HG02642 (cell line): Measurements from ENCODE around the gene SPHK2.
"Not testable (repeated sequence)": the region's sequence is repeated elsewhere in the genome, so short reads cannot be mapped to it uniquely, and the experiment has no call there.

Experiments used
- ATAC-seq: cut with Tn5 transposase; IDR thresholded peaks from one replicate; pipeline ENCODE4 v1.9.1; 2021; ENCODE audit warnings: mild to moderate bottlenecking; ENCODE audit not compliant: unreplicated experiment, poor library complexity

SPHK2 gene

DNA sequence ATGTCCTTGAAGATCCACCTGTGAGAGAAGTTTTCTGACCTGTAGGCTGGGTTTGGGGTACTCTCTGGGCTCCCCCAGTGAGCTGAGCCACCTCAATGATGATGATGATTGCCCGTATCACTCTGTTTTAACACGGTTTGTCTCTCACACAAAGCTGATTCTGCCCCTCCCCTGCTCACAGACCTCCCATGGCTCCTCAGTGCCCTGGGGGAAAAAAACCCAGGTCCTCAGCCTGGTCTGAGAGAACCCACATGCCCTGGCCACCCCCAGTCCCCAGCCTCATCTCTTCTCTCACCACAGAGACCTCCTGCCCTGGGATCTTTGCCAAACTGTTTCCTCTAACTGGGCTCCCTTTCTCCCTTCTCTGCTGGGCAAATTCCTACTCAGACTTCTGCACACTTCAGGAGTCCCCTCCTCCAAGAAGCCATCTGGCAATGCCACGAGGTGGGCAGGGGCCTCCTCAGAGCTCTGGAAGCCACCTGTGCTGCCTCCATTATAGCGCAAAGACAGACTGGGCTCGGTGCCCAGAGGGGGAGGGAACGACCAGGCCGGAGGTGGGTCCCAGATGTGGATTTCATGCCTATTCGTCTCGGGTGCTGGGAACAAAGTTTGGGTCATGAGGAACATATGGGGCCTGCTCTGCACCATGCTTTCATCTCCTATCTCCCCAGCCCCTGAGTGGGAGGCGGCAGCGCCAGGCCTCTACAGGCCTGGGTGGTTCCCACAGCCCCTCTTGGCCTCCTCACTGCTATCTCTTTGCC is 35.2 kb downstream of the SPHK2 start:
- no peak for ATAC-seq

- no peak for ATAC-seq
Observed at GRCh38 chr19:48656840-48657474, 37.7 kb downstream of the SPHK2 start.

- not testable (repeated sequence) for ATAC-seq
Observed at GRCh38 chr19:48657828-48658227, 38.5 kb downstream of the SPHK2 start.

GRCh38 chr19:48658483-48658882 is 39.2 kb downstream of the SPHK2 start:
- ATAC-seq = no peak

DNA sequence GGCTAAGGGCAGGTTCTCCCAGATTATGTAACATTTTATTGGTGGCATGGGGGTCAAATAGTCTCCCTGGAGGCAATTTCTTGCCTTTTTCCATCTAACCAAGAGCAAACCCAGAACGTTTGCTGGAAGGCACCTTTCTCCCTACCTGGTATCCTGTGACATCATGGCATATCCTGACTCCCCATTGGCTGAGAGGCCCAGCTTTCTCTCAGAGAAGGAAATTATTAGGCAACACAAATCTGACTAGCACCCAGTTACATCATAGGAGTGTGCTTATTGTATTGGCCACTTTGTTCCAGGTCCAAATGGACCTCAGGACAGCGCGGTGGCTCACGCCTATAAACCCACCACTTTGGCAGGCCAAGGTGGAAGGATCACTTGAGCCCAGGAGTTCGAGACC is 40.5 kb downstream of the SPHK2 start:
- no peak for ATAC-seq

DNA sequence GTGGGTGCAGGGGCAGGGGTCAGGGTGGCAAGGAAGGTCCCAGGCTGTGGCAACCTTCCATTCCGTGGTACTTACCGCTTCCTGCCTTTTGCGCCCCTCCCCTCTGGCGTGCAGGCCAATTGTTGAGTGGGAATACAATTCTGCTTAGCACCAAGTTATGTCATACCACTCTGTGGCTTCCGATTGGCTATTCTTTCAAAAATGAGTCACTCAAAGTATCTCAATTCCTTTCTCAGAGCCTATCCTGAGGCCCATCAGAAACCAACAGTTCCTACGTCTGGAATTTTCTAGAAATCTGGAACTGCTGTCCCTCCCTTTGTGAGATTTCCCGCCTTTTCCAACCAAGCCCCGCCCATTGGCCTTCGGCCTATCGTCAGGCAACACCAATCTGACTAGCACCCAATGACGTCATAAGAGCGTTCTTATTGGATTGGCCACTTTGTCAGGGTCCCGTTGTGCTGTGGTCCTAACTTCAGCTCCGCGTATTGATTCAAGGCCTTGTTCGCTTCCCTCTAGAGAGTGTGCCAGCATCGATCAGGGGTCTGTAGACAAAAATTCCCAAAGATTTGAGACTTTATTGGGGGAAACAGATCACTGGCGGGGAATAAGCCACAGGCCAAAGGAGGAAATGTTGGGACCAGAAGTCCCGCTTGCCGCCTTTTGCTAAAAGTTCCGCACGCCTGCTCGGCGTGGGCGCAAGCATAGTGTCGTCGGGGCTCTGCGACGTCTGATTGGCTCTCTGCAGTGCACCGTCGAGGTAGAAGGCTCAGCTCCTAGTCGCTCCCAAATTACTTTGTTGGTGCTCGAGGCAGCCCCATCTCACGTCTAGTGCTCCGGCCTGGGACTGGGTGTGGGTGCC is 41.8 kb downstream of the SPHK2 start:
- peak; percentile 85 for ATAC-seq

- no peak for ATAC-seq
Observed at GRCh38 chr19:48661711-48662090, 42.4 kb downstream of the SPHK2 start.

DNA sequence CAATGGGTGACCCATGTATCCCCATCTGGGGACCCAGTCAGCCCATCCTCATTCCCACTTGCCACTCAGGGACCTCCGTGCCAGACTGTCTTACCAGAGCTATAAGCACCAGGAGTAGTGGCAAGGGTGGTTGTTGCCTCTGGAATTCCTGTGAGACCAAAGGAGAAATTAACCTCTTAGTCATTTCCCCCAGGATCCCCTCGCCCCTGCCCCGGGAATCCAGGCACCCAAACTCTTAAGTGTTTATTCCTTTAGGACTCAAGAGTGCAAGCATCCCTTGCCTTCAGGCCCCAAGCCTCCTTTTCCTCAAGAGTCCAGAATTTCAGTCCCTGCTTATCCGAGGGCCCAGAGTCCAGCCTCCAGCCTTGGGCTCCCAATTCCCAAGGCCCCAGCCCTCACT is 44.4 kb downstream of the SPHK2 start:
- ATAC-seq = no peak

DNA sequence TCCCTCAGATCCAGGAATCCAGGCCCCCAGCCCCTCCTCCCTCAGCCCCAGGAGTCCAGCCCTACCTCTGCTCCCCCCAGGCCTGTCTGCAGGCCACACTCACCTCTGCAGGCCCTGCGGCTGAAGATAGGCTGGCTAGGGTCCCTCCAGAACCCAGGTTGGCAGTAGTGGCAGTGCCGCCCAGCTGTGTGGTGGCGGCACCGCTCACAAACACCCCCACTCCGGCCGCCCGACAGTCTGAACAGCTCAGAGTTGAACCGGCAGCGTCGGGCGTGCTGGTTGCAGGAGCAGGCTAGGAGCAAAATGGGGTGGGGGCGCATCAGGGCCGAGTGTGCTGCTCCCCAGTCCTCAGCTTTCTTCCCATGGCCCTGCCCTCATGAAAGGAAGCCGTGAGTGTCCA is 45.2 kb downstream of the SPHK2 start:
- no peak for ATAC-seq

GRCh38 chr19:48665786-48666185 is 46.5 kb downstream of the SPHK2 start:
- no peak for ATAC-seq

DNA sequence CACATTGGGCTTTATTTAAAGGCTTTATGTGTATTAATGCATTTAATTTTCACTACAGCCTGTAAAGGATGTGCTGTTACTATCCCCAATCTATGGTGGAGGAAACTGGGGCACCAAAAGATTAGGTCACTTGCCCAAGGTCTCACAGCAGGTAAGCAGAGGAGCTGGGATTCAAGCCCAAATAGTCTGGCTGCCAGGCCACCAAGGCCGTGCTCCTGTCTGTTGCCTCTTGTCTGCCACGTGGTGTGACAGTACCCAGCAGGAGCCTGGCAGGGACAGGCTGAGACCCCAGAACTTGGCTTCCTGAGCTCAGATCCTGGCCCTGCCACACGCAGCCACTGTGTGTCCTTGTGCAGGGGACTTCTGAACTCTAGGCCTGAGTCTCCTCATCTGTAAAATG is 49.0 kb downstream of the SPHK2 start:
- no peak for ATAC-seq

- ATAC-seq = no peak
Observed at GRCh38 chr19:48668761-48669160, 49.5 kb downstream of the SPHK2 start.

DNA sequence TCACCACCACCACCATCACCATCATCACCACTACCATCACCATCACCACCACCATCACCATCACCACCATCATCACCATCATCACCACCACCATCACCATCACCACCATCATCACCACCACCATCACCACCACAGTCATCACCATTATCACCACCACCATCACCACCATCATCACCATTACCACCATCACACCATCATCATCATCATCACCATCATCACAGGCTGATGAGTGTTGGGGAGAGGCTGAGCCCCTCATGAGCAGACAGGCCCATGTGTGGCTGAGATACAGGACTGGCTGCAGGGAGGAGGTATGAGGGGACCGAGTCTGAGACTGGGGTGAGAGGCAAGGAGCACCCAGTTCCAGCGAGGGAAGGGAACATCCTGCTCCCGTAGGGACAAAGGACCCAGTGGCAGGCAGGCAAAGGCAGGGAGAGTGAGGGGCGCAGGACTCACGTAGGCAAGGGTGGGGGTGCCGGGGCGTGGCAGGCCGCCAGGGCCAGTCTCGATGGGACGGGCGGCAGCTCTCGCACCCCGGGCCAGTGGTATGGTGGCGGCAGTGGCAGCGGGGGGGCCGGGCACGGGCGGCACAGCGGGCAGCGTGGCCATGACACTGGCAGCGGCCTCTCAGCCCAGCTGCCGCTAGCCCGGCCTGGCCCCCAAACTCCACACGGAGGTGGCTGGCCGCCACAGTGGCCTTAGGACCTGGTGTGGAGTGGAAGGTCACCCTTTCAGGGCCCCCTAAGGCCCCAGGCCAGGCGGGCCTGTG is 50.8 kb downstream of the SPHK2 start:
- ATAC-seq = no peak

GRCh38 chr19:48670699-48671445 is 51.6 kb downstream of the SPHK2 start:
- no peak for ATAC-seq

DNA sequence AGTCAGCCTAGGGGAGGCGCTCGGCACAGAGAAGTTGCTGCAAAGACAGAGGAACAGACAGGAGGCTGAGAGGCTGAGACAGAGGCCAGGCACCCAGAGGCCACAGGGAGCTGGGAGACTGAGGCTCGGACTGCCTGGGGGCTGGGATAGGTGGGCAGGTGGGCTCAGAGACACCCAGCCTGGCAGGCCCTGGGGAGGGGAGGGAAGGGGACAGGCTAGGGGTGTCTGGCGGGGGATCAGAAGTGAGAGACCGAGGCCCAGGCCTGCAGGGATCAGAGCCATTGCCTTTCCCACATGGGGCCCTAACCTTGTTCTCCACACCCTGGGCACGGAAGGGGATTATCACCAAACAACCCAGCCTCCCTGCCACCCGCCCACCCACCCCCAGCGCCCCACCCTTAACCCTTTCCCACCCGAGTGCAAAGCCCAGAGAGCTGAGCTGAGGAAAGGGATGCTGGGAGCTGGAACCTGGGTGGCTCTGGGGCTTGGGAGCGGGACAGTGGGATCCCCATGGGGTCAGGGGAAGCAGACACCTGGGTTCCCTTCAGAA is 52.2 kb downstream of the SPHK2 start:
- no peak for ATAC-seq

DNA sequence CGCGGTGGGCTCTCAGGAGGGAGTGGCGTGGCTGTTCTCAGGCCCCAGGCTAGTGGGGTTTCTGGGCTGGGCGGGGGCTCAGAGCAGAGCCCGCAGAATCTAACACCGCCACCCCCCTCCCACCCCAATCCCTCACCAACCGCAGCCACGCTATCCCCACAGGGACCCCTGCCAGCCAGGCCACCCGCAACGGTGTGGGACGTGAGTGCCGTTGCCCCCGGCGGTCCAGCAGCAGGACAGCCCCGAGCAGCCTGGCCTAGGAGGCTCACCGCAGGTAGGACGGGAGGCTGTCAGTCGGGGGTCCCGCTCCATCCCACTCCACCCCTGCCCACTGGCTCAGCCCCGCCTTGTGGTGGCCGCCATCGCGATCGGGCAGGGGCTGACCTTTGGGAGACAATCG is 53.7 kb downstream of the SPHK2 start, which contains the start of gene NTN5:
TSS of gene NTN5 (minus strand) at position 24 of the 400 bp plus-strand sequence. CDS start 2,031 bp downstream, outside the sequence.
- ATAC-seq = no peak

DNA sequence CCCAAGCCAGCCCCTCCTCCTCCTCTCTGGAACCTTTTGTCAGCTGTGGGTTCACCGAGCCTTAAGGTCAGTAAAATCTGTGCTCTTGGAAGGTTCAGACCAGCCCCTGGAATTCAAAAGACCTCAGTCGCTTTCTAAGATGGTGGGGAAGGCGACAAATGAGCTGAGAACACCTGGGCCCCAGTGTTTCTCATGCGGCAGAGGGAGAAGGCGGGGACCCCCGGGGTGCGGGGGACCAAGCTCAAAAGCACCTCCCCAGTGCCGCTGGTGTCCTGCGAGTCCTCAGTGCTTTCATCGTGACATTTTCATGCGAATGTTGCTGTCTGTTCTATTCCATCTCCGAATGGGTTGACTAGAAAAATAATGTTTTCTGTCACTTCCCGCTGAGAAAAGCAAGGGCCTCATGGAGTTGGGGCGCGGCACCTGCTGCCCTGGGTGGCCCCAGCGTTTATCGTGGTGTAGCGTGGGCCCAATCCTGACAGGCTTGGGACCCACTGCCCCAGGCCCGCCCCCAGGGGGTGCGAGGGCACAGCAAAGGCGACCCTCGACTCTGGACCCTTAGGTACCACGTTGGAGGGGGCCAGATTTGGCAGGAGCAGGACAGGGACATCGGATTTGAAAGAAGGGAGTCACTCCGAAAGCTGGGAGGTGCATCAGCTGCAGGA is 54.3 kb downstream of the SPHK2 start:
- ATAC-seq = no peak

- no peak for ATAC-seq
Observed at GRCh38 chr19:48674216-48674809, 55.0 kb downstream of the SPHK2 start.
